CD4-positive, alpha-beta T cell (primary cell): Measurements from ENCODE around the gene CHP1. TPM values are rescaled to one million over a fixed set of nuclear protein-coding genes. Genes with fewer than 3 reads are reported as not detected.
"Not testable (repeated sequence)": the region's sequence is repeated elsewhere in the genome, so short reads cannot be mapped to it uniquely, and the experiment has no call there.

Source experiments
- ATAC-seq: fragments of 200-7000 bp; cut with Tn5 transposase; one replicate; pipeline ENCODE4 v1.10.0; 2022; ENCODE audit warnings: mild to moderate bottlenecking; ENCODE audit not compliant: poor library complexity
- CTCF ChIA-PET: fragments of 350-600 bp; sonication (Branson Sonifier 250); formaldehyde crosslinking; loops from one replicate; lab custom pipeline; 2021; ENCODE audit warnings: antibody characterized with exemption, inconsistent platforms; lab: Charles Lee
- POLR2A ChIA-PET: fragments of 350-600 bp; sonication (Branson Sonifier 250); formaldehyde crosslinking; loops from one replicate; lab custom pipeline; 2021; ENCODE audit warnings: antibody characterized with exemption, inconsistent platforms; lab: Charles Lee
- DNase-seq, 14 experiments: peaks; one replicate each; pipeline ENCODE4 v3.0.0-alpha.2; 2013 to 2020; ENCODE audit warnings: mixed read lengths in 2 of 14
- H3K27ac ChIP-seq, 2 donors: one replicate each; pipeline versions ENCODE4 v1.5.1 to v1.7.0; 2013; ENCODE audit warnings: low read length in 2 of 2, low read depth in 1 of 2, mild to moderate bottlenecking in 1 of 2
- H3K27me3 ChIP-seq, 2 experiments: 1 replicate in 1 of 2; 2 replicates in 1 of 2; pipeline versions ENCODE4 v1.6.1 to v1.7.0; 2013; ENCODE audit warnings: low read length in 2 of 2, control low read depth in 1 of 2, mild to moderate bottlenecking in 1 of 2, moderate library complexity in 1 of 2; ENCODE audit not compliant: insufficient read depth in 2 of 2, control insufficient read depth in 1 of 2
- H3K36me3 ChIP-seq: one replicate; pipeline ENCODE4 v1.6.1; 2013; ENCODE audit warnings: low read length, control low read depth; ENCODE audit not compliant: insufficient read depth
- H3K4me1 ChIP-seq: one replicate; pipeline ENCODE4 v1.6.1; 2013; ENCODE audit warnings: low read length, control low read depth; ENCODE audit not compliant: insufficient read depth
- H3K4me3 ChIP-seq: one replicate; pipeline ENCODE4 v1.5.1; 2013; ENCODE audit warnings: mild to moderate bottlenecking, low read length, moderate library complexity
- H3K9me3 ChIP-seq, 2 experiments: 1 replicate in 1 of 2; 2 replicates in 1 of 2; pipeline versions ENCODE4 v1.6.1 to v1.7.0; 2013; ENCODE audit warnings: low read length in 2 of 2, mild to moderate bottlenecking in 2 of 2, control low read depth in 1 of 2, moderate library complexity in 1 of 2; ENCODE audit not compliant: control insufficient read depth in 1 of 2, insufficient read depth in 1 of 2
- H3K27ac Mint-ChIP-seq: one replicate; pipeline ENCODE4 v1.8.0; 2020; ENCODE audit warnings: mixed read lengths
- H3K27me3 Mint-ChIP-seq: one replicate; pipeline ENCODE4 v1.8.0; 2021; ENCODE audit warnings: mixed read lengths
- H3K36me3 Mint-ChIP-seq: one replicate; pipeline ENCODE4 v1.8.0; 2021; ENCODE audit warnings: low read depth, mixed read lengths
- H3K4me1 Mint-ChIP-seq: one replicate; pipeline ENCODE4 v1.8.0; 2021; ENCODE audit warnings: low read depth, mixed read lengths
- H3K4me3 Mint-ChIP-seq: one replicate; pipeline ENCODE4 v1.8.0; 2020; ENCODE audit warnings: mild to moderate bottlenecking, mixed read lengths
- H3K9me3 Mint-ChIP-seq: one replicate; pipeline ENCODE4 v1.8.0; 2020; ENCODE audit warnings: mixed read lengths
- intact Hi-C, 2 experiments: fragments of 100-400 bp; cut with DNase I in 1 of 2; cut with micrococcal nuclease in 1 of 2; formaldehyde crosslinking; loops; one replicate each; pipeline versions ENCODE4 v1.15.1 to v1.9.0; 2023 to 2025; cut with DNase I, micrococcal nuclease
- total RNA-seq, 174 experiments: library from RNA in 2 of 174; stranded (reverse) in 2 of 174; gene quantifications; one replicate each; pipeline ENCODE4 v1.2.3 and lab custom pipeline; 2021 to 2026
- TF ChIP-seq, protein P1 (sequence below): fragments of 200-600 bp; IDR thresholded peaks from one replicate; pipeline ENCODE4 v1.8.0; 2022; ENCODE audit warnings: antibody characterized with exemption, mild to moderate bottlenecking

CHP1 gene
- total RNA-seq, 2 experiments from 2014 or later, result 20.7 to 25.5 TPM

DNA sequence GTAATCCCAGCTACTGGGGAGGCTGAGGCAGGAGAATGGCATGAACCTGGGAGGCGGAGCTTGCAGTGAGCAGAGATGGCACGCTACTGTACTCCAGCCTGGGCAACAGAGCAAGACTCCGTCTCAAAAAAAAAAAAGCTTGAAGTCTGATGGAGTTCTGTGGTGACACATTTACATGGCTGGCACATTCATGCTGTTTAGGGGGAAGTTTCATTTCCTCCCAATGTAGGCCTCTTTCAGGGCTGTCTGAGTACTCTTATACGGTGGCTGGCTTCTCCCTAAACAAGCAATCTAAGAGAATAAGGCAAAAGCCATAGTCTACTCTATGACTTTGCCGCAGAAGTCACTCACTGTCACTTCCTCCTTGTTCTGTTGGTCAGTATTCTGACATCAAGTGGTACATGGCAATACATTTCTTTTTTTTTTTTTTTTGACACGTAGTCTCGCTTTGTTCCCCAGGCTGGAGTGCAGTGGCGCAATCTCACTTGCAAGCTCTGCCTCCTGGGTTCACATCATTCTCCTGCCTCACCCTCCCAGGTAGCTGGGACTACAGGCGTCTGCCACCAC lies 60.1 kb downstream of the CHP1 start:
- H3K4me3 ChIP-seq, result no peak overlapping the region
- no peaks in the 10 kb centered on the region for H3K27me3 ChIP-seq
- DNase-seq (peak in 3 of 14 experiments; percentile 10 to 54 (median 44)), ATAC-seq (no peak)
- no peak overlapping the region for H3K4me3 Mint-ChIP-seq
- no peaks in the 10 kb centered on the region for H3K9me3 Mint-ChIP-seq
- no peak overlapping the region for H3K27ac ChIP-seq
- CTCF ChIA-PET, result no interaction called here
- H3K27me3 Mint-ChIP-seq, result no peaks in the 10 kb centered on the region
- TF ChIP-seq, protein P1, sequence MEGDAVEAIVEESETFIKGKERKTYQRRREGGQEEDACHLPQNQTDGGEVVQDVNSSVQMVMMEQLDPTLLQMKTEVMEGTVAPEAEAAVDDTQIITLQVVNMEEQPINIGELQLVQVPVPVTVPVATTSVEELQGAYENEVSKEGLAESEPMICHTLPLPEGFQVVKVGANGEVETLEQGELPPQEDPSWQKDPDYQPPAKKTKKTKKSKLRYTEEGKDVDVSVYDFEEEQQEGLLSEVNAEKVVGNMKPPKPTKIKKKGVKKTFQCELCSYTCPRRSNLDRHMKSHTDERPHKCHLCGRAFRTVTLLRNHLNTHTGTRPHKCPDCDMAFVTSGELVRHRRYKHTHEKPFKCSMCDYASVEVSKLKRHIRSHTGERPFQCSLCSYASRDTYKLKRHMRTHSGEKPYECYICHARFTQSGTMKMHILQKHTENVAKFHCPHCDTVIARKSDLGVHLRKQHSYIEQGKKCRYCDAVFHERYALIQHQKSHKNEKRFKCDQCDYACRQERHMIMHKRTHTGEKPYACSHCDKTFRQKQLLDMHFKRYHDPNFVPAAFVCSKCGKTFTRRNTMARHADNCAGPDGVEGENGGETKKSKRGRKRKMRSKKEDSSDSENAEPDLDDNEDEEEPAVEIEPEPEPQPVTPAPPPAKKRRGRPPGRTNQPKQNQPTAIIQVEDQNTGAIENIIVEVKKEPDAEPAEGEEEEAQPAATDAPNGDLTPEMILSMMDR, result no peak
- H3K4me1 Mint-ChIP-seq, result peaks cover 40% of the 10 kb centered on the region
- no peak overlapping the region for H3K27ac Mint-ChIP-seq
- H3K36me3 Mint-ChIP-seq, result peaks cover 61% of the 10 kb centered on the region
- H3K4me1 ChIP-seq, result peaks cover 16% of the 10 kb centered on the region
- peaks cover 54% of the 10 kb centered on the region for H3K36me3 ChIP-seq
- no peaks in the 10 kb centered on the region for H3K9me3 ChIP-seq
- intact Hi-C loops, result no loop called here
- POLR2A ChIA-PET, result interaction anchor here (1.0 kb wide), 1 partner anchor 9 kb away, joined by 3 read pairs; no protein-coding TSS in a partner anchor

DNA sequence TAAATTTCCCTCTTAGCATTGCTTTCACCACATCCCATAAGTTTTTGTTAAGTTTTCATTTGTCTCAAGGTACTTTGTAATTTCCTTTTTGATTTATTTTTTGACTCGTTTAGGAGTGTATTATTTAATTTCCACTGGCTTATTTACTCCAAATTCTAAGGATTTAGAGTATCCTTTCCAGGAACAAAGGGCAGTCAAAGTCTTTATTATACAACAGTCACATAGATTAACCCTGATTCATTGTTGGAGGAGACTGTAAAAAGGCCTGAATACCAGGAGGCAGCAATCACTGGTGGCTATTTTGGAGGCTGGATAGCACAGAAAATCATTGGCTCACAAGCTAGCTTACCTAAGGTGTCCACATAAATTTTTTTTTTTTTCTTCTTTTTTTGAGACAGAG lies 61.5 kb downstream of the CHP1 start:
- Histone ChIP-seq H3K36me3 (peaks cover 41% of the 10 kb centered on the region), H3K4me3 (no peak overlapping the region), H3K27ac (no peak overlapping the region), H3K9me3 (no peaks in the 10 kb centered on the region), H3K4me1 (peaks cover 7% of the 10 kb centered on the region), H3K27me3 (no peaks in the 10 kb centered on the region)
- peaks cover 30% of the 10 kb centered on the region for H3K4me1 Mint-ChIP-seq
- peaks cover 50% of the 10 kb centered on the region for H3K36me3 Mint-ChIP-seq
- intact Hi-C loops, result no loop called here
- CTCF ChIA-PET, result no interaction called here
- no peak overlapping the region for H3K27ac Mint-ChIP-seq
- POLR2A ChIA-PET, result interaction anchor here (1.0 kb wide), 1 partner anchor 9 kb away, joined by 4 read pairs; no protein-coding TSS in a partner anchor
- DNase-seq (no peak), ATAC-seq (no peak)
- H3K9me3 Mint-ChIP-seq, result no peaks in the 10 kb centered on the region
- TF ChIP-seq, protein P1, result no peak
- no peak overlapping the region for H3K4me3 Mint-ChIP-seq
- H3K27me3 Mint-ChIP-seq, result no peaks in the 10 kb centered on the region

DNA sequence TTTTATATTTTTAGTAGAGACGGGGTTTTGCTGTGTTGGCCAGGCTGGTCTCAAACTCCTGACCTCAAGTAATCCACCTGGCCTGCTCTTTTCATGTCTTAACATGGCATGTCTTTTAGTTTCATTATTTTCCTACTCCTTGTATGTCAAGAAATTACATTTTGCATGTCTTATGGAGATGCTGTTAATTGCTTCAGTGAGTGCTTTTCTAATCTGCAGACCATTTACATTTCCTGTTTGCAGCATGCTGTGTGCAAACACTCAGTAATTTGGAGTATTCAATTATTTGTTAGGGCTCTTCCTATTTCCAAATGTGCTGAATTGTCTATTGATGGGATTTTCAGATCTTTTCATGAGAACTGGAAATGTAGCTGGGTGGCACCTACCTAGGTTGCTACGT lies 70.1 kb downstream of the CHP1 start:
- H3K27me3 ChIP-seq, H3K4me3 ChIP-seq, H3K4me1 Mint-ChIP-seq, ATAC-seq, H3K4me1 ChIP-seq, H3K4me3 Mint-ChIP-seq, H3K9me3 ChIP-seq, H3K27ac ChIP-seq, DNase-seq, H3K27me3 Mint-ChIP-seq, CTCF ChIA-PET, intact Hi-C loops, H3K9me3 Mint-ChIP-seq, POLR2A ChIA-PET, H3K27ac Mint-ChIP-seq: not testable (repeated sequence)
- H3K36me3 Mint-ChIP-seq, result peaks cover 31% of the 10 kb centered on the region
- H3K36me3 ChIP-seq, result peaks cover 23% of the 10 kb centered on the region

DNA sequence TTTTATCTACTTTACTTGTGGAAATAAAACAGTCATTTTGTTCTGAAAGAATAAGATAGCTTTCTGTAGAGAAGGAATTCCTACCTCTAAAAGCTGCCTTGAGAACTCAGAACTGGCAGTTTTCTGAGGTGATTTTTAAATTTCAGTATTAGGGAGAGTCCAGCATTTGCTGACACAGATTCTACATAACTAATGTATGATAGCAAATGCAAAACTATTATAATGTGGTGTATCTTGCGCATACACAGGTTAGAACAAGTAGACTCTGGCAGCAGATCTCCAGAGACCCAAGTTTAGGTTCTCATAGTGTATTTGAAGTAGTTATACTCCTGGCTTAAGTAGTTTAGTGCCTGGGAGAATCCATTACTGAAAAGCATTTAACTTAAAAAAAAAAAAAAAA lies 70.5 kb downstream of the CHP1 start:
- peaks cover 23% of the 10 kb centered on the region for H3K36me3 ChIP-seq
- intact Hi-C loops, result no loop called here
- H3K27me3 ChIP-seq, result no peaks in the 10 kb centered on the region
- DNase-seq (no peak), ATAC-seq (no peak)
- no peak overlapping the region for H3K27ac Mint-ChIP-seq
- no peak overlapping the region for H3K4me3 Mint-ChIP-seq
- no peaks in the 10 kb centered on the region for H3K9me3 ChIP-seq
- H3K4me1 Mint-ChIP-seq, result no peaks in the 10 kb centered on the region
- H3K4me1 ChIP-seq, result no peaks in the 10 kb centered on the region
- CTCF ChIA-PET, result no interaction called here
- H3K27ac ChIP-seq, result no peak overlapping the region
- H3K4me3 ChIP-seq, result no peak overlapping the region
- H3K27me3 Mint-ChIP-seq, result no peaks in the 10 kb centered on the region
- H3K9me3 Mint-ChIP-seq, result no peaks in the 10 kb centered on the region
- TF ChIP-seq, protein P1, result no peak
- POLR2A ChIA-PET, result no interaction called here
- H3K36me3 Mint-ChIP-seq, result peaks cover 30% of the 10 kb centered on the region
